Stimulated activated CD8-positive, alpha-beta memory T cell treated with anti-CD3 and anti-CD28 coated beads, Interleukin-12 subunit alpha, Interleukin-12 subunit beta, amount 100 ng/mL, for 1 hour (primary cell): Measurements from ENCODE around the gene PCDHGB3.
"Not testable (repeated sequence)": the region's sequence is repeated elsewhere in the genome, so short reads cannot be mapped to it uniquely, and the experiment has no call there.

Source experiments
- DNase-seq: peaks from one replicate; pipeline ENCODE4 v3.0.0-alpha.2; 2020; ENCODE audit warnings: low read depth

PCDHGB3 gene

DNA sequence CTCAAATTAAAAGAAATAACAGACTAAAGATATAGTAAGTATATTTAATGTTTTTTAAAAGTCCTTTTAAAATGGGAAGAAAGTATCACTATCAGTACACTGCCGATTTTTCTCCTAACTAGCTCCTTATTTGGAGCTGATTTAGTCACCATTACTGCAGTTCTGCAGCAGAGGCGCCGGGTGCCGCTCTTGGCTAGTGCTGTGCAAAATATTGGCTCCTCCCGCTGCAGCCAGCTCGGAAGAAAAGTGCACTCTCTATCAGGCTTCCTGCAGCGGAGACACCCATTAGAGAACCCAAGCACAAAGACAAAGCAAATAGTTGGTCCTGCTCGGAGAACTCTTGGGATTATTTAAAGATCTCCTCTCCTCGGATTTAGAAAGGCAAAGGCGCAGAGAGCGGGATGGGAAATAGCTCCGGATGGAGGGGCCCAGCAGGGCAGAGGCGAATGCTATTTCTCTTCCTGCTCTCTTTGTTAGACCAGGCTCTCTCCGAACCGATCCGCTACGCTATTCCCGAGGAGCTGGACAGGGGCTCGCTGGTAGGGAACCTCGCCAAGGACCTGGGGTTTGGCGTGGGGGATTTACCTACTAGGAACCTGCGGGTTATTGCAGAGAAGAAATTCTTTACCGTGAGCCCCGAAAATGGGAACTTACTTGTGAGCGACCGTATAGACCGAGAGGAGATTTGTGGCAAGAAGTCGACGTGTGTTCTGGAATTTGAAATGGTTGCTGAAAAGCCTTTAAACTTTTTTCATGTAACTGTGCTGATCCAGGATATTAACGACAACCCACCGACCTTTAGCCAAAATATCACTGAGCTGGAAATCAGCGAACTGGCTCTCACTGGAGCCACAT, at the start of gene PCDHGB3:
PCDHGB3 (plus strand) TSS at position 249 of the 855 bp plus-strand sequence; CDS start at position 402, 153 bp downstream.
- DNase-seq: no peak

- no peak for DNase-seq
Observed at GRCh38 chr5:141322261-141322660, 47.8 kb upstream of the PCDHGB3 start.

DNA sequence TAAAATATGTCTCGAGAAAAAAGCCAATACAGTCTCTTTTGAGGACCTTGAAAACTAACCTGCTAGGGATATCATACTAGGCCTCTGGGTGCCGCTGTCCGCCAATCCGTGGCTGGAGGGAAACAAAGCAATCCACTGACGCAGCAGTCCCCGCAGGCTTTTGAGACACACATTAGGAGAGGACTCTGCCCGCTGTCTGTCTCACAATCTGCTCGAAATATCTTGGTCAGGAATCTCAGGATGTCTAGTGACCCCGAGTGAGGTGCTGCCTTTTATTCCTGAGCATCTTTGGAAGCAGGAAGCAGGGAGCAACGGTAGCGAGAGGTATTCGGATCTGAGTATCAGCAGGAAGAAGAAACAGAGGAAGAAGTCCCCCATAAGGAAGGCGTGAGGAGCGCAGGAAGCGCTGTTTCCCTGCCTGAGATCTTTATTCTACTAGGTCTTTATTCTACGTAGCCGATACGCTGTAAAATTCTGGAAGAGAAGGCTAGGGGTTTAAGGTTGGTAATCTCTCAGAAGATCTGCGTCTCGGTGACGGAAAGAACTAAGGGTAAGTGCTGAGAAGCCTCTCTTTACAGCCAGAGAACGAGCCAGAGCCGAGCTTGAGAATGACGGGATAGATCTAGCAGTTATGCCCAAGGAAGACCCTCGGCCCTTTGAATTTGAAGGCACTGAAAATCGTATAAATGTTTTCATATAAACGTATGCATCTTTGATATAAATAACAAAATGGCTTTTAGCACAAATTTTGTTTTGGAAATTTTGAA, 43.8 kb upstream of the PCDHGB3 start:
- peak; percentile 51 for DNase-seq

DNA sequence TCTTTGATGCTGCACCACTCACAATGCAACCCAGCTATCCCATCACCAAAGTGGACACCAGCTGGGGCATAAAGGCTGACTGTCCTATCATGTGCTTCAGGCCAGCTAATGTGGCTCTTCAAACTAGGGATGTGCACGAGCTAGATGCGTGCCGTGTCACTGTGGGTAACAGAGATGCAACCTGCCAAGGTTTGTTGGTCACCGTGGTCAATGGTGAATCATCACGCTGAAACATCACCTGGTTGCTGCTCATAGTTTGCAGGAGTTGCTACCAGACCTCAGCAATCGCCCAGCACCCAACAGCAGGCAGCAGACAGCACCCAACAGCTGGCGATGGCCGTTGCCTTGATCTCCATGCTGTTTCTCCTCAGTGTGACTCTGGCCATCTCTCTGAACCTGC, 41.8 kb upstream of the PCDHGB3 start:
- no peak for DNase-seq

GRCh38 chr5:141330299-141331080, 39.6 kb upstream of the PCDHGB3 start, which contains the start of gene PCDHGA1:
TSS of gene PCDHGA1 (plus strand) at chr5:141330514.
- no peak for DNase-seq

DNA sequence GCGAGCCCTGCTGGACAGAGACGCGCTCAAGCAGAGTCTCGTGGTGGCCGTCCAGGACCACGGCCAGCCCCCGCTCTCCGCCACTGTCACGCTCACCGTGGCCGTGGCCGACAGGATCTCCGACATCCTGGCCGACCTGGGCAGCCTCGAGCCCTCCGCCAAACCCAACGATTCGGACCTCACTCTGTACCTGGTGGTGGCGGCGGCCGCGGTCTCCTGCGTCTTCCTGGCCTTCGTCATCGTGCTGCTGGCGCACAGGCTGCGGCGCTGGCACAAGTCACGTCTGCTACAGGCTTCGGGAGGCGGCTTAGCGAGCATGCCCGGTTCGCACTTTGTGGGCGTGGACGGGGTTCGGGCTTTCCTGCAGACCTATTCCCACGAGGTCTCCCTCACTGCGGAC, 37.5 kb upstream of the PCDHGB3 start:
- DNase-seq: not testable (repeated sequence)

DNA sequence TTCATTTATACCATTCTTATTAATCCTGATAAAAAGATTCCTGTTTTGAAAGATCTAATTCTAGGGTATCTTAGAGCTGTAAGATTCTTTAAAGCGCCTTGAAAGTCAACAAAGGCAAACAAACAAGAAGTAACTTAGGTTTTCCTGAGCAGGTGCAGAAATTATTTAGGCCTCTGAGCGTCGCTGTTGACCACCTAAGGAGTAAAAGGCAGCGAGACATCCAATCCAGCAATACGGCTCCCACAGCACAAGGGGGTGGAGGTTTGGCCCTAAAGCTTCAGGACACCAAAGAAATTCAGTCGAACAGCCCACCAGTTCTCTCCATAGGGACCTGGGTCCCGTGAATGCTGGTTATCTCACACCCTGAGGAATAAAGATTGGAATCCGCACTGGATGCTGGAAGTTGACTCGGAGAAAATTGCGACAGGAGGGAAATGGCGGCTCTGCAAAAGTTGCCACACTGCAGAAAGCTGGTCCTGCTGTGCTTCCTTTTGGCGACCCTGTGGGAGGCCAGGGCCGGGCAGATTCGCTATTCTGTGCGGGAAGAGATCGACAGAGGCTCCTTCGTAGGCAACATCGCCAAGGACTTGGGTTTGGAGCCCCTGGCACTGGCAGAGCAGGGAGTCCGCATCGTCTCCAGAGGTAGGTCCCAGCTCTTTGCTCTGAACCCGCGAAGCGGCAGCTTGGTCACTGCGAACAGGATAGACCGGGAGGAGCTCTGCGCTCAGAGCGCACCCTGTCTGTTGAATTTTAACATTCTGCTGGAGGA, 31.3 kb upstream of the PCDHGB3 start, which contains the start of gene PCDHGA2:
PCDHGA2 (plus strand) TSS at position 223 of the 769 bp plus-strand sequence.
- DNase-seq: no peak

DNA sequence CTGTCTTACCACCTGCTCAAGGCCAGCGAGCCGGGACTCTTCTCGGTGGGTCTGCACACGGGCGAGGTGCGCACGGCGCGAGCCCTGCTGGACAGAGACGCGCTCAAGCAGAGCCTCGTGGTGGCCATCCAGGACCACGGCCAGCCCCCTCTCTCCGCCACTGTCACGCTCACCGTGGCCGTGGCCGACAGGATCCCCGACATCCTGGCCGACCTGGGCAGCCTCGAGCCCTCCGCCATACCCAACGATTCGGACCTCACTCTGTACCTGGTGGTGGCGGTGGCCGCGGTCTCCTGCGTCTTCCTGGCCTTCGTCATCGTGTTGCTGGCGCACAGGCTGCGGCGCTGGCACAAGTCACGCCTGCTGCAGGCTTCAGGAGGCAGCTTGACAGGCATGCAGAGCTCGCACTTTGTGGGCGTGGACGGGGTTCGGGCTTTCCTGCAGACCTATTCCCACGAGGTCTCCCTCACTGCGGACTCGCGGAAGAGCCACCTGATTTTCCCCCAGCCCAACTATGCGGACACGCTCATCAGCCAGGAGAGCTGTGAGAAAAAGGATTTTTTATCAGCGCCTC, 29.2 kb upstream of the PCDHGB3 start:
- DNase-seq: not testable (repeated sequence)

- no peak for DNase-seq
Observed at GRCh38 chr5:141342773-141343172, 27.3 kb upstream of the PCDHGB3 start.

- DNase-seq: no peak
Observed at GRCh38 chr5:141343242-141343952, 26.6 kb upstream of the PCDHGB3 start, which contains the start of gene PCDHGA3. TSS of gene PCDHGA3 (plus strand) at chr5:141343829. CDS start at chr5:141344034, 205 bp downstream.

GRCh38 chr5:141343953-141344463, 26.0 kb upstream of the PCDHGB3 start:
- no peak for DNase-seq

- DNase-seq: no peak
Observed at GRCh38 chr5:141345327-141345726, 24.7 kb upstream of the PCDHGB3 start.

DNA sequence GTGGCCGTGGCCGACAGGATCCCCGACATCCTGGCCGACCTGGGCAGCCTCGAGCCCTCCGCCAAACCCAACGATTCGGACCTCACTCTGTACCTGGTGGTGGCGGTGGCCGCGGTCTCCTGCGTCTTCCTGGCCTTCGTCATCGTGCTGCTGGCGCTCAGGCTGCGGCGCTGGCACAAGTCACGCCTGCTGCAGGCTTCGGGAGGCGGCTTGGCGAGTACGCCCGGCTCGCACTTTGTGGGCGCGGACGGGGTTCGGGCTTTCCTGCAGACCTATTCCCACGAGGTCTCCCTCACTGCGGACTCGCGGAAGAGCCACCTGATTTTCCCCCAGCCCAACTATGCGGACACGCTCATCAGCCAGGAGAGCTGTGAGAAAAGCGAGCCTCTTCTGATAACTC, 24.0 kb upstream of the PCDHGB3 start:
- DNase-seq: not testable (repeated sequence)

DNA sequence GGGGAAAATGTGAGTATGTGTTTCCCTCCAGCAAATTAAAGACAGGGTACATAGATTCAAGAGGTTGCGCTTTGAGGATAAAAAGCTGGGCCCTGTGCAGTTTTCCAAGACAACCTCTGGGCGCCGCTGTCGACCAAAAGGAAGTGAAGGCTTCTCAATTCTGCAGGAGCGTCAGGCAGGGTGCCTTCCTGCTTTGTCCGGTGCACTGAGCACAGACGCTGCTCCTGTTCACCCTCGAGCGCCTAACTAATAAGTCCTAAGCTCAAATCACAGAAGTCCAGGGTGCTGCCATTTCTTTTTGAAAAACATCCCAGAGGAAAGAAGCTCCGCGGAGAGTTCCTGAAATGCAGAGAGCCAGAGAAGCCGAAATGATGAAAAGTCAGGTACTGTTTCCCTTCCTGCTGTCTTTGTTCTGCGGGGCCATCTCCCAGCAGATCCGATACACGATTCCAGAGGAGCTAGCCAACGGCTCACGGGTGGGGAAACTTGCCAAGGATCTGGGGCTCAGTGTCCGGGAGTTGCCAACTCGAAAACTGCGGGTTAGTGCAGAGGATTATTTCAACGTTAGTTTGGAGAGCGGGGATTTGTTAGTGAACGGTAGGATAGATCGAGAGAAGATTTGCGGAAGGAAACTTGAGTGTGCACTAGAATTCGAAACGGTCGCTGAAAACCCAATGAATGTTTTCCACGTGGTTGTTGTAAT, 20.0 kb upstream of the PCDHGB3 start, which contains the start of gene PCDHGB1:
PCDHGB1 (plus strand) TSS at position 183 of the 703 bp plus-strand sequence; CDS start at position 345, 162 bp downstream.
- DNase-seq: no peak

GRCh38 chr5:141351591-141351990, 18.5 kb upstream of the PCDHGB3 start:
- no peak for DNase-seq

DNA sequence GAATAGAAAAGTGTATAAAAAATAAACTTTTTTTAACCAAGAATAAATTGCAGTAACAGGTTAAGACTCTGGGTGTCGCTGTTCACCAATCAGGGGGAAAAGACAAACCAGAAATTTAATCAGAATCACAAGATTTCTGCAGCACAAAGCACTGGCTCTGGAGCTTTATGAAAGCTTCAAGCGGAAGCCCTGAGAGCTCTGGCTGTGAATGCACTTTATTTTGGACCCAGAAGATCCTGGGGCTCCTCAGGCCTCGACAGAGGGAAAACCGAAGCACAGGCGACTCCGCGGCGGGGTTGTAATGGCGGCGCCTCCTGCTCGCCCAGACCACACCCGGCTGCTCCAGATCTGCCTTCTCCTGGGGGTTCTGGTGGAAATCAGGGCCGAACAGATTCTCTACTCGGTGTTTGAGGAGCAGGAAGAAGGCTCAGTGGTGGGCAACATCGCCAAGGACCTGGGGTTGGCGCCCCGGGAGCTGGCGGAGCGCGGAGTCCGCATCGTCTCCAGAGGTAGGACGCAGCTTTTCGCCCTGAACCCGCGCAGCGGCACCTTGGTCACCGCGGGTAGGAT, 15.1 kb upstream of the PCDHGB3 start, which contains the start of gene PCDHGA4:
PCDHGA4 (plus strand) TSS at position 122 of the 570 bp plus-strand sequence; CDS start at position 209, 87 bp downstream.
- no peak for DNase-seq

GRCh38 chr5:141355641-141356040, 14.4 kb upstream of the PCDHGB3 start:
- no peak for DNase-seq

DNA sequence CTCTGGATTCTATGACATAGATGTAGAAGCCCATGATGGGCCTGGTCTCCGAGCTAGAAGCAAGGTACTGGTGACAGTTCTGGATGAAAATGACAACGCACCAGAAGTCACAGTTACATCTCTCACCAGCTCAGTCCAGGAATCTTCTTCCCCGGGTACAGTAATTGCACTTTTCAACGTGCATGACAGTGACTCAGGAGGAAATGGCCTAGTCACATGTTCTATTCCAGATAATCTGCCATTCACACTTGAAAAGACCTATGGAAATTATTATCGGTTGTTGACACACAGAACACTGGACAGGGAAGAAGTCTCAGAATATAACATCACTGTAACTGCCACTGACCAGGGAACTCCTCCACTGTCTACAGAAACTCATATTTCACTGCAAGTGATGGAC, 13.9 kb upstream of the PCDHGB3 start:
- DNase-seq: no peak

DNA sequence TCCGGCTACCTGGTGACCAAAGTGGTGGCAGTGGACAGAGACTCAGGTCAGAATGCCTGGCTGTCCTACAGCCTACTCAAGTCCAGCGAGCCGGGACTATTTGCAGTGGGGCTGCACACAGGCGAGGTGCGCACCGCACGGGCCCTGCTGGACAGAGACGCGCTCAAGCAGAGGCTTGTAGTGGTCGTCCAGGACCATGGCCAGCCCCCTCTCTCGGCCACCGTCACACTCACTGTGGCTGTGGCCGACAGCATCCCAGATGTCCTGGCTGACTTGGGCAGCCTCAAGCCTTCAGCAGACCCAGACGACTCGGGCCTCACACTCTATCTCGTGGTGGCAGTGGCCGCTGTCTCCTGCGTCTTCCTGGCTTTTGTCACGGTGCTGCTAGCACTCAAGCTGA, 13.1 kb upstream of the PCDHGB3 start:
- no peak for DNase-seq
